VCaP (cell line): ENCODE data around the gene MSRB1.

Experiments
- H3K27ac ChIP-seq: fragments of 450-650 bp; 2 replicates; pipeline ENCODE4 v1.5.1; 2017
- CTCF ChIP-seq: fragments of 450-650 bp; conservative IDR thresholded peaks from 2 replicates; pipeline ENCODE4 v1.5.1; 2017; ENCODE audit warnings: mild to moderate bottlenecking, moderate library complexity

The MSRB1 gene

GRCh38 chr16:1950047-1950446 lies 7.0 kb upstream of the MSRB1 start:
- TF ChIP-seq CTCF = no peak
- no peak overlapping the region for H3K27ac ChIP-seq

- no peak overlapping the region for H3K27ac ChIP-seq
- no peak for TF ChIP-seq CTCF
Measured at GRCh38 chr16:1949507-1949906, 6.5 kb upstream of the MSRB1 start.

GRCh38 chr16:1947369-1947670 lies 4.3 kb upstream of the MSRB1 start:
- H3K27ac ChIP-seq = no peak overlapping the region
- TF ChIP-seq CTCF = no peak

GRCh38 chr16:1946495-1947368 lies 3.7 kb upstream of the MSRB1 start:
- H3K27ac ChIP-seq = no peak overlapping the region
- TF ChIP-seq CTCF = no peak

GRCh38 chr16:1945559-1946391 lies 2.8 kb upstream of the MSRB1 start:
- no peak overlapping the region for H3K27ac ChIP-seq
- no peak for TF ChIP-seq CTCF

GRCh38 chr16:1944612-1945199 lies 1.7 kb upstream of the MSRB1 start:
- no peak for TF ChIP-seq CTCF
- H3K27ac ChIP-seq = no peak overlapping the region
